DMS 273 (cell line): ENCODE results near the gene SARS1.
A peak's percentile ranks its signal among the peaks of the same experiment; 100 is the strongest.

ENCODE experiments used
- DNase-seq: peaks from one replicate; lab custom pipeline; 2025; ENCODE audit not compliant: unreplicated experiment; lab: John Stamatoyannopoulos, UW

The SARS1 gene

GRCh38 chr1:109259674-109260557, 46.2 kb downstream of the SARS1 start:
- DNase-seq = peak; percentile 44

GRCh38 chr1:109261006-109261405, 47.3 kb downstream of the SARS1 start:
- no peak for DNase-seq

GRCh38 chr1:109261578-109261977, 47.9 kb downstream of the SARS1 start:
- DNase-seq = no peak

GRCh38 chr1:109262231-109263055, 48.7 kb downstream of the SARS1 start:
- no peak for DNase-seq

- DNase-seq = no peak
These were observed 49.5 kb downstream of the SARS1 start for GRCh38 chr1:109263234-109263596.

GRCh38 chr1:109263597-109264378, 50.1 kb downstream of the SARS1 start:
- peak; percentile 79 for DNase-seq

GRCh38 chr1:109264379-109264755, 50.6 kb downstream of the SARS1 start:
- DNase-seq = no peak

- DNase-seq = no peak
These were observed 51.3 kb downstream of the SARS1 start for GRCh38 chr1:109265016-109265415.

- DNase-seq = no peak
These were observed 52.1 kb downstream of the SARS1 start for GRCh38 chr1:109265741-109266330.

GRCh38 chr1:109266965-109267364, 53.2 kb downstream of the SARS1 start:
- no peak for DNase-seq

GRCh38 chr1:109267743-109268300, 54.1 kb downstream of the SARS1 start:
- DNase-seq = no peak

- no peak for DNase-seq
These were observed 54.9 kb downstream of the SARS1 start for GRCh38 chr1:109268431-109269211.

GRCh38 chr1:109269212-109269980, 55.7 kb downstream of the SARS1 start:
- DNase-seq = no peak

- DNase-seq = no peak
These were observed 56.4 kb downstream of the SARS1 start for GRCh38 chr1:109269981-109270622.

GRCh38 chr1:109270623-109271317, 57.1 kb downstream of the SARS1 start:
- DNase-seq = no peak

- no peak for DNase-seq
These were observed 57.7 kb downstream of the SARS1 start for GRCh38 chr1:109271458-109271857.

GRCh38 chr1:109272021-109272799, 58.5 kb downstream of the SARS1 start:
- no peak for DNase-seq
